ENCODE measurements around the gene PTAFR.

The PTAFR gene

GRCh38 chr1:28127617-28128257 is 48.8 kb downstream of the PTAFR start:
- TF ChIP-seq CTCF (IDR thresholded peaks at IDR 0.05; ENCODE audit: control insufficient read depth, extremely low read depth, insufficient read depth): no peak
- no peak for DNase-seq (ENCODE audit: low read depth)

GRCh38 chr1:28126783-28127490 is 49.6 kb downstream of the PTAFR start:
- no peak for DNase-seq (ENCODE audit: low read depth)
- TF ChIP-seq CTCF (IDR thresholded peaks at IDR 0.05; ENCODE audit: control insufficient read depth, extremely low read depth, insufficient read depth): no peak
- no peak overlapping the region for H3K4me3 ChIP-seq (ENCODE audit: low read depth, low read length)

More at GRCh38 chr1:28127617-28128257, 48.8 kb downstream of the PTAFR start:
- no peak overlapping the region for H3K4me3 ChIP-seq (ENCODE audit: low read depth, low read length)

- no peak for DNase-seq (ENCODE audit: low read depth)
- no peak overlapping the region for H3K4me3 ChIP-seq (ENCODE audit: low read depth, low read length)
- no peak for TF ChIP-seq CTCF (IDR thresholded peaks at IDR 0.05; ENCODE audit: control insufficient read depth, extremely low read depth, insufficient read depth)
Observed at GRCh38 chr1:28126212-28126611, 50.3 kb downstream of the PTAFR start.

GRCh38 chr1:28123461-28123961 is 53.0 kb downstream of the PTAFR start:
- no peak for DNase-seq (ENCODE audit: low read depth)
- no peak overlapping the region for H3K4me3 ChIP-seq (ENCODE audit: low read depth, low read length)
- TF ChIP-seq CTCF (IDR thresholded peaks at IDR 0.05; ENCODE audit: control insufficient read depth, extremely low read depth, insufficient read depth): no peak

- no peak overlapping the region for H3K4me3 ChIP-seq (ENCODE audit: low read depth, low read length)
- no peak for DNase-seq (ENCODE audit: low read depth)
- TF ChIP-seq CTCF (IDR thresholded peaks at IDR 0.05; ENCODE audit: control insufficient read depth, extremely low read depth, insufficient read depth): no peak
Observed at GRCh38 chr1:28122183-28122582, 54.3 kb downstream of the PTAFR start.

GRCh38 chr1:28119556-28119955 is 56.9 kb downstream of the PTAFR start:
- H3K4me3 ChIP-seq (ENCODE audit: low read depth, low read length): no peak overlapping the region
- no peak for TF ChIP-seq CTCF (IDR thresholded peaks at IDR 0.05; ENCODE audit: control insufficient read depth, extremely low read depth, insufficient read depth)
- DNase-seq (ENCODE audit: low read depth): no peak
